IPS-11a (cell line): Measurements from ENCODE around the gene PRPF40B.

Source experiments
- H3K4me3 ChIP-seq: one replicate; pipeline ENCODE4 v1.5.1; 2013; ENCODE audit warnings: low read depth, low read length, control low read depth

Gene PRPF40B

DNA sequence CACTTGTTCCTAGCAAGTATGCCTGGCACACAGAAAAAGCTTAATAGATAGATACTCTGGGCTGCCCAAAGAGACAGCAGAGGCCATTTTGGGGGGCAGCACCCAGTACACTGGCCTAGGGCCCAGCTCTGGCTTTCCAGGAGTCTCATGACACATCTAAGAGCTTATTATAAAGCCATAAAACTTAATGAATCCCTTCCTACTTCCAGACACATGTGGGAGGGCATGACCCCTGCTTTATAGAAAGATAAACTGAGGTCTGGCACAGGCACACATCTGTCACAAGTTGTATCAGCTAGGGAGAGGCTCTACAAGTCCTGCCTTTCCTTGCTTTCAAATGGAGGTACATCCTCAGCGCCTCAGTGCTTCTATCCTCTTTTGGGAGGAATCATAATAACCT is 56.7 kb downstream of the PRPF40B start:
- no peak overlapping the region for H3K4me3 ChIP-seq

- no peak overlapping the region for H3K4me3 ChIP-seq
These were observed 60.4 kb downstream of the PRPF40B start for GRCh38 chr12:49683599-49684309.

- no peak overlapping the region for H3K4me3 ChIP-seq
These were observed 61.0 kb downstream of the PRPF40B start for GRCh38 chr12:49684310-49684854.

- H3K4me3 ChIP-seq = no peak overlapping the region
These were observed 64.6 kb downstream of the PRPF40B start for GRCh38 chr12:49687941-49688340.

DNA sequence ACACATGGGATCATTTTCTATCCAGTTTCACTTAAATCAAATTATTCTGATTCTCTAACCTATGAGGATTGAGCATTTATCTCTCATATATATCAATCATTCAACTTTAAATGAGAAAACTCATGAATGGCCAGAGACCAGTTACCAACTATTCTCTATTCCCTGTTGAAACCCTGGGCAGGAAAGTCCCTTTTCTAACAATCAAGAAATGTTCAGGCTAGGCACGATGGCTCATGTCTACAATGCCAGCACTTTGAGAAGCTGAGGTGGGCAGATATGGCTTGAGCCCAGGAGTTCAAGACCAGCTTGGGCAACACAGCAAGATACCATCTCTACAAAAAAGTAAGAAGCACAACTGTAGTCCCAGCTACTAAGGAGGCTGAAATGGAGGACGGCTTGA is 65.9 kb downstream of the PRPF40B start:
- no peak overlapping the region for H3K4me3 ChIP-seq

- H3K4me3 ChIP-seq = no peak overlapping the region
These were observed 66.4 kb downstream of the PRPF40B start for GRCh38 chr12:49689785-49690184.

DNA sequence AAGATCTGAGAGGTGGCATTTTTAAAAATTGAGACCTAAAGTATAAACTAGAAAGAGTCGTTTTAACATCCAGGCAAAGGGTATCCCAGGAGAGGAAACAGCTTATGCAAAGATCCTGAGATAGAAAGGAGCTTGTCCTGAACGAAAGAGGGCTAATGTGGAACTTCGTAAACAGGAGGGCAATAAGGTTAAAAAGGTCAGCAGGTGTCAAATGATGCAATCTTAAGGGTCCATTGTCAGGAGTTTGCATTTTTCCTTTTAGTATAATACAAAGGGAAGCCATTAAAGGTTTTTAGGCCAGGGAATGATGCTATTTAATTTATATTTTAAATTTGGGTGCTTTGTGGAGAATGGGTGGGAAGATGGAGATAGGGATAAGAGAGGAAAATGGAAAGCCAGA is 69.5 kb downstream of the PRPF40B start:
- H3K4me3 ChIP-seq = no peak overlapping the region

DNA sequence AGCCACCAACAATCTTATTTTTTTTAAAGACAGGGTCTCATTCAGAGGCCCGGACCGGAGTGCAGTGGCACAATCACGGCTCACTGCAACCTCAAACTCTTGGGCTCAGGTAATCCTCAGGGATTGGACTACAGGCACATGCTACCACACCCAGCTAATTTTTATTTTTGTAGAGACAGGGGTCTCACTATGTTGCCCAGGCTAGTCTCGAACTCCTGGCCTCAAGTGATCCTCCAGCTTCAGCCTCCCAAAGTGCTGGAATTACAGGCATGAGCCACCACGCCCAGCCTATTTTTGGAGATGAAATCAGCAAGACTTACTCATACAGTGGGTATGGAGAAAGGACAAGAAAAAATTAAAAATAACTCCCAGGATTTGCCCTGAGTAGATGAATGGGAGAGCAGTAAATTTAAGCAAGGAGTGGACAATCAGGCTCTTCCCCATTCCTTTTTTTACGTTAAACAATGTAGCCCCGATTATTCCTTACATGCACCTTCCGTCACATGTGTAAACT is 70.6 kb downstream of the PRPF40B start:
- H3K4me3 ChIP-seq = no peak overlapping the region
